HEK293 (cell line): ENCODE measurements around the gene CACNA2D3.

Source experiments
- CTCF ChIA-PET: fragments of 350-600 bp; formaldehyde crosslinking; extraction: SDS; loops from one replicate; lab custom pipeline; 2021; ENCODE audit warnings: antibody characterized with exemption; lab: Yijun Ruan, JAX
- POLR2A ChIA-PET: fragments of 300-600 bp; formaldehyde crosslinking; extraction: SDS; loops from one replicate; lab custom pipeline; 2020; ENCODE audit warnings: antibody characterized with exemption, inconsistent platforms; lab: Yijun Ruan, JAX
- H3K27ac ChIP-seq: fragments of 200-500 bp; sonication (Bioruptor generic); 2 replicates; pipeline ENCODE4 v1.5.1; 2014; ENCODE audit warnings: low read depth, low read length, control low read depth, inconsistent platforms; ENCODE audit errors: extremely low read depth
- H3K36me3 ChIP-seq, 2 experiments: fragments of 200-500 bp in 1 of 2; sonication (Bioruptor generic) in 1 of 2; 1 replicate in 1 of 2; 2 replicates in 1 of 2; pipeline ENCODE4 v1.5.1; 2014 to 2017; ENCODE audit warnings: inconsistent platforms in 2 of 2, low read length in 2 of 2; ENCODE audit not compliant: control insufficient read depth in 2 of 2, insufficient read depth in 1 of 2
- H3K4me1 ChIP-seq: fragments of 200-500 bp; sonication (Bioruptor generic); 2 replicates; pipeline ENCODE4 v1.5.1; 2014; ENCODE audit warnings: mild to moderate bottlenecking, low read length, inconsistent platforms; ENCODE audit not compliant: control insufficient read depth, insufficient read depth
- H3K4me3 ChIP-seq: 2 replicates; pipeline ENCODE4 v1.5.1; 2011; ENCODE audit warnings: low read depth, mild to moderate bottlenecking, control low read depth, low read length, moderate library complexity
- H3K9me3 ChIP-seq: fragments of 200-500 bp; sonication (Bioruptor generic); 2 replicates; pipeline ENCODE4 v1.5.1; 2014; ENCODE audit warnings: low read depth, low read length, inconsistent platforms; ENCODE audit not compliant: control insufficient read depth, insufficient read depth
- GLI4 ChIP-seq: fragments of 450-650 bp; formaldehyde crosslinking; IDR thresholded peaks from 2 replicates; pipeline ENCODE4 v1.5.1; 2016; ENCODE audit warnings: missing biosample characterization, missing genetic modification characterization
- HOXA7 ChIP-seq: sonication (generic); formaldehyde crosslinking; IDR thresholded peaks from 2 replicates; pipeline ENCODE4 v1.8.1; 2022; ENCODE audit warnings: missing genetic modification reagents, borderline replicate concordance
- REPIN1 ChIP-seq: fragments of 450-650 bp; formaldehyde crosslinking; IDR thresholded peaks from 2 replicates; pipeline ENCODE4 v1.5.1; 2017; ENCODE audit warnings: missing biosample characterization, missing genetic modification characterization, low read depth
- SCRT1 ChIP-seq: fragments of 450-650 bp; formaldehyde crosslinking; IDR thresholded peaks from 2 replicates; pipeline ENCODE4 v1.5.1; 2016; ENCODE audit warnings: missing biosample characterization, missing genetic modification characterization, borderline replicate concordance
- ZFP41 ChIP-seq: fragments of 450-650 bp; formaldehyde crosslinking; IDR thresholded peaks from 2 replicates; pipeline ENCODE4 v1.5.1; 2016; ENCODE audit warnings: missing biosample characterization, missing genetic modification characterization, borderline replicate concordance
- ZNF184 ChIP-seq: fragments of 450-650 bp; IDR thresholded peaks from 2 replicates; pipeline ENCODE4 v1.5.1; 2018; ENCODE audit warnings: missing biosample characterization, mild to moderate bottlenecking, missing genetic modification characterization
- ZNF214 ChIP-seq: fragments of 450-650 bp; formaldehyde crosslinking; IDR thresholded peaks from 2 replicates; pipeline ENCODE4 v1.5.1; 2017; ENCODE audit warnings: missing biosample characterization, mild to moderate bottlenecking, missing genetic modification characterization, borderline replicate concordance
- ZNF324 ChIP-seq: fragments of 450-650 bp; formaldehyde crosslinking; IDR thresholded peaks from 2 replicates; pipeline ENCODE4 v1.5.1; 2016; ENCODE audit warnings: missing biosample characterization, missing genetic modification characterization
- ZNF354C ChIP-seq: fragments of 450-650 bp; formaldehyde crosslinking; IDR thresholded peaks from 2 replicates; pipeline ENCODE4 v1.5.1; 2016; ENCODE audit warnings: missing biosample characterization, missing genetic modification characterization, low read depth, borderline replicate concordance
- ZNF391 ChIP-seq: fragments of 450-650 bp; formaldehyde crosslinking; IDR thresholded peaks from 2 replicates; pipeline ENCODE4 v1.5.1; 2016; ENCODE audit warnings: low read depth, missing biosample characterization, missing genetic modification characterization, borderline replicate concordance
- ZNF423 ChIP-seq: fragments of 450-650 bp; formaldehyde crosslinking; IDR thresholded peaks from 2 replicates; pipeline ENCODE4 v1.5.1; 2016; ENCODE audit warnings: missing biosample characterization, missing genetic modification characterization
- ZNF530 ChIP-seq: fragments of 450-650 bp; formaldehyde crosslinking; IDR thresholded peaks from 2 replicates; pipeline ENCODE4 v1.5.1; 2016; ENCODE audit warnings: low read depth, missing biosample characterization, missing genetic modification characterization
- ZNF548 ChIP-seq: fragments of 450-650 bp; formaldehyde crosslinking; IDR thresholded peaks from 2 replicates; pipeline ENCODE4 v1.5.1; 2016; ENCODE audit warnings: missing biosample characterization, missing genetic modification characterization
- ZNF549 ChIP-seq: fragments of 450-650 bp; IDR thresholded peaks from 2 replicates; pipeline ENCODE4 v1.5.1; 2018; ENCODE audit warnings: missing biosample characterization, missing genetic modification characterization, mild to moderate bottlenecking, inconsistent platforms, moderate library complexity
- ZNF596 ChIP-seq: fragments of 450-650 bp; IDR thresholded peaks from 2 replicates; pipeline ENCODE4 v1.5.0; 2018; ENCODE audit warnings: missing biosample characterization, mild to moderate bottlenecking, missing genetic modification characterization, moderate library complexity
- ZNF610 ChIP-seq: fragments of 450-650 bp; formaldehyde crosslinking; IDR thresholded peaks from 2 replicates; pipeline ENCODE4 v1.5.1; 2016; ENCODE audit warnings: missing biosample characterization, missing genetic modification characterization, borderline replicate concordance
- ZNF626 ChIP-seq: fragments of 450-650 bp; sonication (Bioruptor Pico); formaldehyde crosslinking; IDR thresholded peaks from 2 replicates; pipeline ENCODE4 v1.5.1; 2018; ENCODE audit warnings: missing biosample characterization, missing genetic modification characterization, inconsistent platforms
- TF ChIP-seq, protein P1 (sequence below): fragments of 450-650 bp; formaldehyde crosslinking; IDR thresholded peaks from 2 replicates; pipeline ENCODE4 v1.5.1; 2016; ENCODE audit warnings: missing biosample characterization, missing genetic modification characterization
- TF ChIP-seq, protein P2 (sequence below): fragments of 450-650 bp; IDR thresholded peaks from 2 replicates; pipeline ENCODE4 v1.5.1; 2018; ENCODE audit warnings: missing biosample characterization, mild to moderate bottlenecking, missing genetic modification characterization
- TF ChIP-seq, protein P3 (sequence below): fragments of 450-650 bp; formaldehyde crosslinking; IDR thresholded peaks from 2 replicates; pipeline ENCODE4 v1.5.1; 2016; ENCODE audit warnings: missing biosample characterization, missing genetic modification characterization
- TF ChIP-seq, protein P4 (sequence below): fragments of 450-650 bp; formaldehyde crosslinking; IDR thresholded peaks from 2 replicates; pipeline ENCODE4 v1.5.1; 2016; ENCODE audit warnings: missing biosample characterization, missing genetic modification characterization

CACNA2D3 gene

DNA sequence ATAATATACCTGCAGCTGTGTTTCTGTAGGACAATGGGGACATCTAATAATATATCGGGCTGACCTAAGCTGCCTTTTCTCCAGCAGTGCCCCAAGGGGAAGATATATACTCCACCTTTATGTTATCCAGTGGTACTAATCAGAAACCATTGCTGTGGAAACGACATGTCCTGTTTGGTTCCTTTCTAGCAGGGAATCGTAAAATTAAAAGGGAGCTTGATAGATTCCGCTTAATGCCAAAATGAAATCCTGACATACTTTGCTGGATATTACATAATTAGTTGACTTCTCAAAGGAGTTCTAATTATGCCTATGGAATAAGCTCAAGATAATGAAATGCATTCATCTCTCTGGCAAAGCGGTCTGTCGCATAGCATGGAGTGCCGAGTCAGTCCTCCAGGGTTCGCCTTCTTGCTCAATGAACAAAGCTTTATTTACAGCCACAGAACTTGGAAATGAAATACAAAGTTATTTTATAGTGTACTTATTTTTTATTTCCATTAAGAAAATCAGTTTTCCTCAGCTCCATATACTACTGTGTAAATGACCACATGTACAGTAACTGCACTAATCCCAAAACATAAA lies 542.8 kb downstream of the CACNA2D3 start (continued):
- TF ChIP-seq, protein P1, sequence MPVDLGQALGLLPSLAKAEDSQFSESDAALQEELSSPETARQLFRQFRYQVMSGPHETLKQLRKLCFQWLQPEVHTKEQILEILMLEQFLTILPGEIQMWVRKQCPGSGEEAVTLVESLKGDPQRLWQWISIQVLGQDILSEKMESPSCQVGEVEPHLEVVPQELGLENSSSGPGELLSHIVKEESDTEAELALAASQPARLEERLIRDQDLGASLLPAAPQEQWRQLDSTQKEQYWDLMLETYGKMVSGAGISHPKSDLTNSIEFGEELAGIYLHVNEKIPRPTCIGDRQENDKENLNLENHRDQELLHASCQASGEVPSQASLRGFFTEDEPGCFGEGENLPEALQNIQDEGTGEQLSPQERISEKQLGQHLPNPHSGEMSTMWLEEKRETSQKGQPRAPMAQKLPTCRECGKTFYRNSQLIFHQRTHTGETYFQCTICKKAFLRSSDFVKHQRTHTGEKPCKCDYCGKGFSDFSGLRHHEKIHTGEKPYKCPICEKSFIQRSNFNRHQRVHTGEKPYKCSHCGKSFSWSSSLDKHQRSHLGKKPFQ (tag by site-specific recombination) = no peak
- no peak for TF ChIP-seq ZNF596 (tag by site-specific recombination)
- no peak for TF ChIP-seq ZFP41 (tag by site-specific recombination)

DNA sequence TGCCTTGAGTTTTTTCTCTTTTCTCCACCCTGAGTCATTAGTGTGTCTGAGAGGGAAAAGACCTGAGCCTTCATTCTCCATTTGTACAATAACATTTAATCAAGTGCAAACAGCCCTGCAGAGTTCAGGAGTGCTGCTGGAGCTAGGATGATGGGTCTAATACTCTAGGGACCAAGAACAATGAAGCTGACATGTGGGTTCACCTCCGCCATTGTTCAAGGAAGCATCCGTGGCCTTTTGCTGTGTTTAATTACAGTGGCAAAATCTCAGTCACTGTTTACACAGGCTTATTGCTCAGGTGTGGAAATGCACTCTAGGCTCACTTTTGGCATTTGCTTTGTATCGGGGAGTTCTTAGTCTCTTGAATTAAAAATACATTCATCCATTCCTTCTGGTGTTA lies 545.9 kb downstream of the CACNA2D3 start:
- Histone ChIP-seq H3K27ac (no peak overlapping the region), H3K4me3 (no peak overlapping the region), H3K36me3 (no peaks in the 10 kb centered on the region), H3K4me1 (no peaks in the 10 kb centered on the region), H3K9me3 (no peaks in the 10 kb centered on the region)
- ChIA-PET POLR2A (no interaction called here), CTCF (no interaction called here)
- no peak for TF ChIP-seq ZNF530 (tag by site-specific recombination)
- no peak for TF ChIP-seq ZNF214 (tag by site-specific recombination)
- no peak for TF ChIP-seq HOXA7 (CRISPR knock-in tag)
- TF ChIP-seq, protein P2, sequence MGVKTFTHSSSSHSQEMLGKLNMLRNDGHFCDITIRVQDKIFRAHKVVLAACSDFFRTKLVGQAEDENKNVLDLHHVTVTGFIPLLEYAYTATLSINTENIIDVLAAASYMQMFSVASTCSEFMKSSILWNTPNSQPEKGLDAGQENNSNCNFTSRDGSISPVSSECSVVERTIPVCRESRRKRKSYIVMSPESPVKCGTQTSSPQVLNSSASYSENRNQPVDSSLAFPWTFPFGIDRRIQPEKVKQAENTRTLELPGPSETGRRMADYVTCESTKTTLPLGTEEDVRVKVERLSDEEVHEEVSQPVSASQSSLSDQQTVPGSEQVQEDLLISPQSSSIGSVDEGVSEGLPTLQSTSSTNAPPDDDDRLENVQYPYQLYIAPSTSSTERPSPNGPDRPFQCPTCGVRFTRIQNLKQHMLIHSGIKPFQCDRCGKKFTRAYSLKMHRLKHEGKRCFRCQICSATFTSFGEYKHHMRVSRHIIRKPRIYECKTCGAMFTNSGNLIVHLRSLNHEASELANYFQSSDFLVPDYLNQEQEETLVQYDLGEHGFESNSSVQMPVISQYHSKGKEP (tag by site-specific recombination) = no peak
- TF ChIP-seq, protein P3, sequence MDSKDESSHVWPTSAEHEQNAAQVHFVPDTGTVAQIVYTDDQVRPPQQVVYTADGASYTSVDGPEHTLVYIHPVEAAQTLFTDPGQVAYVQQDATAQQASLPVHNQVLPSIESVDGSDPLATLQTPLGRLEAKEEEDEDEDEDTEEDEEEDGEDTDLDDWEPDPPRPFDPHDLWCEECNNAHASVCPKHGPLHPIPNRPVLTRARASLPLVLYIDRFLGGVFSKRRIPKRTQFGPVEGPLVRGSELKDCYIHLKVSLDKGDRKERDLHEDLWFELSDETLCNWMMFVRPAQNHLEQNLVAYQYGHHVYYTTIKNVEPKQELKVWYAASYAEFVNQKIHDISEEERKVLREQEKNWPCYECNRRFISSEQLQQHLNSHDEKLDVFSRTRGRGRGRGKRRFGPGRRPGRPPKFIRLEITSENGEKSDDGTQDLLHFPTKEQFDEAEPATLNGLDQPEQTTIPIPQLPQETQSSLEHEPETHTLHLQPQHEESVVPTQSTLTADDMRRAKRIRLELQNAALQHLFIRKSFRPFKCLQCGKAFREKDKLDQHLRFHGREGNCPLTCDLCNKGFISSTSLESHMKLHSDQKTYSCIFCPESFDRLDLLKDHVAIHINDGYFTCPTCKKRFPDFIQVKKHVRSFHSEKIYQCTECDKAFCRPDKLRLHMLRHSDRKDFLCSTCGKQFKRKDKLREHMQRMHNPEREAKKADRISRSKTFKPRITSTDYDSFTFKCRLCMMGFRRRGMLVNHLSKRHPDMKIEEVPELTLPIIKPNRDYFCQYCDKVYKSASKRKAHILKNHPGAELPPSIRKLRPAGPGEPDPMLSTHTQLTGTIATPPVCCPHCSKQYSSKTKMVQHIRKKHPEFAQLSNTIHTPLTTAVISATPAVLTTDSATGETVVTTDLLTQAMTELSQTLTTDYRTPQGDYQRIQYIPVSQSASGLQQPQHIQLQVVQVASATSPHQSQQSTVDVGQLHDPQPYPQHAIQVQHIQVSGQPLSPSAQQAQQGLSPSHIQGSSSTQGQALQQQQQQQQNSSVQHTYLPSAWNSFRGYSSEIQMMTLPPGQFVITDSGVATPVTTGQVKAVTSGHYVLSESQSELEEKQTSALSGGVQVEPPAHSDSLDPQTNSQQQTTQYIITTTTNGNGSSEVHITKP (tag by site-specific recombination) = no peak
- no peak for TF ChIP-seq ZNF354C (tag by site-specific recombination)
- no peak for TF ChIP-seq ZNF324 (tag by site-specific recombination)
- no peak for TF ChIP-seq GLI4 (tag by site-specific recombination)
- TF ChIP-seq ZNF391 (tag by site-specific recombination) = no peak
- TF ChIP-seq, protein P4, sequence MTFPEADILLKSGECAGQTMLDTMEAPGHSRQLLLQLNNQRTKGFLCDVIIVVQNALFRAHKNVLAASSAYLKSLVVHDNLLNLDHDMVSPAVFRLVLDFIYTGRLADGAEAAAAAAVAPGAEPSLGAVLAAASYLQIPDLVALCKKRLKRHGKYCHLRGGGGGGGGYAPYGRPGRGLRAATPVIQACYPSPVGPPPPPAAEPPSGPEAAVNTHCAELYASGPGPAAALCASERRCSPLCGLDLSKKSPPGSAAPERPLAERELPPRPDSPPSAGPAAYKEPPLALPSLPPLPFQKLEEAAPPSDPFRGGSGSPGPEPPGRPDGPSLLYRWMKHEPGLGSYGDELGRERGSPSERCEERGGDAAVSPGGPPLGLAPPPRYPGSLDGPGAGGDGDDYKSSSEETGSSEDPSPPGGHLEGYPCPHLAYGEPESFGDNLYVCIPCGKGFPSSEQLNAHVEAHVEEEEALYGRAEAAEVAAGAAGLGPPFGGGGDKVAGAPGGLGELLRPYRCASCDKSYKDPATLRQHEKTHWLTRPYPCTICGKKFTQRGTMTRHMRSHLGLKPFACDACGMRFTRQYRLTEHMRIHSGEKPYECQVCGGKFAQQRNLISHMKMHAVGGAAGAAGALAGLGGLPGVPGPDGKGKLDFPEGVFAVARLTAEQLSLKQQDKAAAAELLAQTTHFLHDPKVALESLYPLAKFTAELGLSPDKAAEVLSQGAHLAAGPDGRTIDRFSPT (tag by site-specific recombination) = no peak
- no peak for TF ChIP-seq ZNF548 (tag by site-specific recombination)
- TF ChIP-seq ZNF184 (tag by site-specific recombination) = no peak
- TF ChIP-seq, protein P1 (tag by site-specific recombination) = no peak
- TF ChIP-seq ZNF423 (tag by site-specific recombination) = no peak
- TF ChIP-seq ZNF626 (tag by site-specific recombination) = no peak
- no peak for TF ChIP-seq REPIN1 (tag by site-specific recombination)
- no peak for TF ChIP-seq SCRT1
- TF ChIP-seq ZNF549 (tag by site-specific recombination) = no peak
- TF ChIP-seq ZNF610 (tag by site-specific recombination) = no peak
